NCI-H774 (cell line): ENCODE data around the gene TMEM256.

Source experiments
- DNase-seq: peaks from one replicate; lab custom pipeline; 2025; lab: John Stamatoyannopoulos, UW

TMEM256 gene

DNA sequence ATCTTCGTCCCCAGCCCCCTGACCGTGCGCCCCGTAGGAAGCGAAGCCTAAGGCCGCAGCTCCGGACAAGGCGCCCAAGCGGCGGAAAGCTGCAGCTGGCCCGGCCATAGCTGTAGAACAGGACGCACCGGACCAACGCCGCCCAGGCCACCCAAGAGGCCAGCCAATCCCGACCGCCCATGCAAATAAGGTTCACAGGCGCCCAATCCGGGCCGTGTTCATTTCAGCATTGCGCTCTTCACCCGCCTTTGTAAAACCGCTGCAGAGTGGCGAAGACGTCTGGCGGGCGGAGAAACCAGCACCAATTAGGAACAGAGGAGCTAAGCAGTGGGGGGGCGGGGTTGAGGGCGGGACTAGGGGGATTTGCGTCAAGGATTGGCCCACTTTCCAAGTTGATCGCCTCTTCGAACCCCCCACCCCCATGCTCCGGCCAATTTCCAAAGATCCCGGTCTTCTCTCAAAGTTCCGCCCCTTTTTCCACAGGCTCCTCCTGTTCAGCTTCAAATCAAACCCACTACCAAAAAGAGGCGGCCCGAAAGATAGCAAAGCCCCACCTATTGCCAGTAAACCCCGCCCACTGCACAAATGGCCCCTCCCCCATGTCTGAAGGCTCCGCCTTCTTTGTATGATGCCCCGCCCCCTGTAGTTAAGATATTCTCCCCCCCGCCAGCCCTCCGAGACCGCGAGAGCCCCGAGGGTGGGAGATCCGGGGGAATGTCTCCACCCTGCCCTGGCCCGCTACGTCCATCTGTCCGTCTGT, at the start of gene TMEM256:
TSS of gene TMEM256 (minus strand) at position 121 of the 760 bp plus-strand sequence. CDS start at position 108, 13 bp downstream.
- peak; percentile 90 for DNase-seq

DNA sequence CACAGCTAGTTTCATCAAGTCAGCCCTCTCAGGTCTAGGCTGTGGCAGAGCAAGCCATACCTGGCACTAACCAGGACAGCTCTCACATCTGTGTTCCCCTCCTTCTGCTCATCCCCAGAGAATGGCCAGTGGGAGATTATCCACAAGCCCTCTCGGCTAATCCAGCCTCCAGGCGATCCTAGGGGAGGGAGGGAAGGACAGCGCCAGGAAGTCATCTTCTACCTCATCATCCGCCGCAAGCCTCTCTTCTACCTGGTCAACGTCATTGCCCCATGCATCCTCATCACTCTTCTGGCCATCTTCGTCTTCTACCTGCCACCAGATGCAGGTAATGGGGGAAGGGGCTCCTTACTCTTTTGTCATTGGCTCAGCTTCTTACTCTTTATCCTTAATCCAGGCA, 44.6 kb upstream of the TMEM256 start:
- no peak for DNase-seq

DNA sequence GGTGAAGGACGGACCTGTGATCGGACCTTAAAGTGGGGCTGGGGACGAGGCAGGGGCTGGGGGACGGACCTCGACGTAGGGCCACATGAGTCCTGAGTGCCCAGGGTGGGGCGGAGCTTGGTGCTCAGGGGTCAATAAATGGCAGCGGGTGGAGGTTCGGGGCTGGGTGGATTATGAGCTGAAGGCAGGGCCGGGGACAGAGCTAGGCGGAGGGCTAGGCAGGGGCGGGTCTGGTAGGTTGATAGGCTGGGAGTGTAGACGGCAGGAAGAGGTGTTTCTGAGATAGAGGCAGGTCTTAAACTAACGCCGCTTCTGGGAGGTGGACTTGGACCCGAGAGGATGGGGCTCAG, 41.7 kb upstream of the TMEM256 start:
- peak; percentile 24 for DNase-seq

DNA sequence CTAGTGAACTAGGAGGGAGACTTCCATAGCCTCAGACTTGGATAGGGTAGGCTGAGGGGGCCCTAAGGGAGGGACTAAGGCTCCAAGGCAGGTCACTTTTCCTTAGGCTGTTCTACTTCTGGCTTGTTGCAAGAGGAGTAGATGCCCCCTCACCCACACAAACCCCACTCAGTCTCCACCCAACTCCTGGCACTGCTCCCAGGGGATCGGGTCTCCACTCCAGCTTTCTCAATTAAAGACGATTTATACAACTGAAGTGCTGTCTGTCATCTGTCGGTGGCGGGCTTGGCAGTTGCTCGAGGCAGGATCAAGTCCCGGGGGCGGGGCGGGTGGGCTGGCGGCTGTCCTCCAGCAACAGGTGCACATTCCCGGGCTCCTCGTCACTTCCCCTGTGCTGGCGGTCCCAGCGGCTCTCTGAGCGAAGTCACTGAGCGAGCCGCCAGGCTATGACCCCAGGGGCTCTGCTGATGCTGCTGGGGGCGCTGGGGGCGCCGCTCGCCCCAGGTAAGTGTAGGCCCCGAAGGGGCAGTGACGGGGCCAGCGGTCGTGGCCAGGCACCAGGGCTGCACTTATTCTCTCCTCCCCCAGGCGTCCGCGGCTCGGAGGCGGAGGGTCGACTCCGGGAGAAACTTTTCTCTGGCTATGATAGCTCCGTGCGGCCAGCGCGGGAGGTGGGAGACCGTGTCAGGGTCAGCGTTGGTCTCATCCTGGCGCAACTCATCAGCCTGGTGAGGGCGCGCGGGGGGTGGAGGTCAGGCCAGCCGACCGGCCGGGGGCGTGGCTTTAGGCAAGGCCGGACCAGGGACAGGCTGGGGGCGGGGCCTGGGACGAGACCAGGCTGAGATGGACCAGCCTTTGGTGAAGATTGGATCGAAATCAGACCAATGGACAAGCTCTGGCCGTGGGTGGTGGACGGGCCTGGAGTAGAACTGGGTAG, 41.1 kb upstream of the TMEM256 start, which contains the start of gene CHRNB1:
TSS of gene CHRNB1 (plus strand) at position 380 of the 937 bp plus-strand sequence. CDS start at position 447, 67 bp downstream.
- peak; percentile 35 for DNase-seq

DNA sequence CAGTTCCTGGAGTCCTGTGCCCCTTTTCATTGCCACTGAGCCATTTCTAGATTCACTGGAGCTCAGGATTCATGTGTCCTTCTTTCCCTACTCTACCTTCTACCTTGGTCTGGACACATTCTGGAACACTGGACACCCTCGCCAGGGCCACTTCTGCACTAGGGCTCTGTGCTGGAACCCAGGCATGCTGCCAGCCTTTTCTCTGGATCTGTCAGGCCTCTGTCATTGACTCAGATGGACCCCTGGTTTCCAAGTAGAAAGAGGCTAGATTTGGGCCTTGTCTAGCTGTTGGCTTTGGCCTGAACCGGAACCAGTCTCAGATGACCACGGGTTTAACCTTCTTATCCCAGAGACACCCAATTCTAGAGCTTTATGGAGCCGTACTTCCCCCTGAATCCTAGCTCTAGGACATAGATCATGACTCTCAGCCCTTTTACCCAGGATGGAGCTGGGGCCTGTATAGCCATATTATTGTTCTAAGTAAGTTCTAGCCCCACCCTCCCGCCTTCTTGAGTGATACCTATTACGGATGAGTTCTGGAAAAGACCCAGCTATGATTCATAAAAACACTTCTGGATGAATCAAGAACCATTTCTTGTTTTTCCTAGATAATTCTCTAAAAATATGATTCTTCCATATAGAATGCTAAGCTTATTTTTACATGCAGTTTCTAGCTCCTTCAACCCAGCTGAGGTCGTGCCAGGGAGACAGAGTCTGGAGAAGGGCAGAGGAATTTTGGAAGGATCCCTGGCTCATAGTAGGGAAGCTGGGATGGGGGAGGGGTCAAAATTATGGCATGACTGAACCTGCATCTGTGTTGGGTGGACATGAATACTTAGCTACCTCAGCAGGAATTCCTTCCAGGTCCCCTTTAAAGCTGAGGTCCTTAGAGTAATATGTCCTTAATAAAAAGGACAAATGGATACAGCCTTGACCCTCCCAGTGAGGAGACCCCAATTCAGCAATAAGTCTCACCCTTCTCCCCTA, 39.9 kb upstream of the TMEM256 start:
- no peak for DNase-seq

DNA sequence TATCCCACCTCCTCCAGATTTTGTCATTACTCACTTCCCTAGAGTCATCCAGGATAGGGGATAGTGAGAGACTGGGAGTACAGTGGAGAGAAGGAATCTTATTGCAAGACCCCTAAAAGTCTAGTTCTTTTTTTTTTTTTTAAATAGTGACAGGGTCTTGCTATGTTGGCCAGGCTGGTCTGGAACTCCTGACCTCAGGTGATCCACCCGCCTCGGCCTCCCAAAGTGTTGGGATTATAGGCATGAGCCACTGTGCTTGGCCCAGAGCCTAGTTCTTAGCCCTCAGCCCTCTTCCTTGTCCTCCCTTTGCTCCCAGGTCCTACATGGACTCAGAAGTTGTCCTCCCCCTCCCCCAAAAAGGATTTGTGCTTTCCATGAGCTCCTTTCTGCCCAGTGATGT, 38.2 kb upstream of the TMEM256 start:
- no peak for DNase-seq

DNA sequence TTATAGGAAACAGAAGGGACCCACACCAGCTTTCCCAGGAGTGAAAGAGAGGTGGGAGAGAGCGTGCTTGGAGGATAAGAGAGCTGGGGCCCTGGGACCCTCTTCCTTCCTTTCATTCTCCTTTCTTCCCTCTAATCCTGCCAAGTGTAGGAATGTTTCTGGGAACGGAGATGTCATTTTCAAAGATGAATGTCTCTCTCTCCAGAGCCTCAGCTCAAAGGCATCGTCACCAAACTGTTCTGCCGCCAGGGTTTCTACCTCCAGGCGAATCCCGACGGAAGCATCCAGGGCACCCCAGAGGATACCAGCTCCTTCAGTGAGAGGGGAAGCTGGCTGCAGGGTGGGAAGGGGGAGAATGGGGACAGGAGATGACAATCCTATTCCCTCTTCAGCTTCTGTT, 37.4 kb upstream of the TMEM256 start:
- DNase-seq = no peak

DNA sequence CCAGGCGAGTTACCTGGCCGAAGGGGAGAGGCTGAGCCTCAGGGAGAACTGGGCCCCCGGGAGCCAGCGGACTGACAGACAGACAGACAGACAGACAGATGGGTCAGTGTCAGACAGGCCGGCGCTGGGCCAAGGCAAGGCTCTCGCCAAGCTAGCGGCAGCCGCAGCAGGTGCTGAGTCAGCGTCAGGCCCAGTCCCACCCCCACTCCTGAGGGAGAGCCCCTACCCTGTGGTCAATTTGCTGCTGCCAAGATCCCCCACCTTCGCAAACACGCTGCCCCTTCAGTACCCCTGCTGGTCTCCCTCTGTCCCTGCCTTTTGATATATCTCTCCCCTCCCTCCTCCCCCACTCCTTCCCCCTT, 36.9 kb upstream of the TMEM256 start:
- no peak for DNase-seq

DNA sequence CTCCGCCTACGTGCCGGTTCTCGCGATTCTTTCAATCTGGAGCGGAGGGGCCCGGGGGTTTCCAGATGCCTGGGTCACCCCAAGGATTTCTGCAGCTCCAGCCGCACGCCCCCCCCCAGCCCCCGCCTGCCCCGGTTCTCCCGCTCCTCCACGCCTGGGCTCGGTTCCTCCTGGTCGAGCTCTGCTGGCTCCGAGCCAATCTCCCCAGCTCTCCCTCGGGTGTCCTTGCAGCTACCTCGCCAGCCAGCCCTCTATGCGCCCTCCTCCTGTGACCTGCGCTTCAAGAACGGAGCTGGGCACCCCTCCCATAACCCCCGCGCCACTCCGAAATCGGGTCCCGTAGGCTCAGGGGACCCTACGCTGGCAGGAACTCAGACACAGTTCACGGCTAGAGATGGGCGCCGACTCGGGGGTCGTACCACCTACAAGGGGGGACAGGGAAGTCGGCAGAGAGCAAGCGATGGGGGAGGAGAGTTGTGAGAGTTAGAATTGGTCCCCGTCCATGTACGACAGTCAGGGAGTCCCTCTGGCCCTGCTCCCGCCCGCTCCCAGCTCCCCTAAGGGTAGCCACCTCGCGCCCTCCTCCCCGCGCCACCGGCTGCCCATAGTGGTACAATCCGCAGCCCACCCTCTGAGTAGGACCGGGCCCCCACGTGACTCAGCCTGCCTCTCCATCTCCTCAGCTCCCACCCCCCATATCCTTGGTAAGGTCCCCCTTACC, 36.4 kb upstream of the TMEM256 start:
- DNase-seq = no peak

DNA sequence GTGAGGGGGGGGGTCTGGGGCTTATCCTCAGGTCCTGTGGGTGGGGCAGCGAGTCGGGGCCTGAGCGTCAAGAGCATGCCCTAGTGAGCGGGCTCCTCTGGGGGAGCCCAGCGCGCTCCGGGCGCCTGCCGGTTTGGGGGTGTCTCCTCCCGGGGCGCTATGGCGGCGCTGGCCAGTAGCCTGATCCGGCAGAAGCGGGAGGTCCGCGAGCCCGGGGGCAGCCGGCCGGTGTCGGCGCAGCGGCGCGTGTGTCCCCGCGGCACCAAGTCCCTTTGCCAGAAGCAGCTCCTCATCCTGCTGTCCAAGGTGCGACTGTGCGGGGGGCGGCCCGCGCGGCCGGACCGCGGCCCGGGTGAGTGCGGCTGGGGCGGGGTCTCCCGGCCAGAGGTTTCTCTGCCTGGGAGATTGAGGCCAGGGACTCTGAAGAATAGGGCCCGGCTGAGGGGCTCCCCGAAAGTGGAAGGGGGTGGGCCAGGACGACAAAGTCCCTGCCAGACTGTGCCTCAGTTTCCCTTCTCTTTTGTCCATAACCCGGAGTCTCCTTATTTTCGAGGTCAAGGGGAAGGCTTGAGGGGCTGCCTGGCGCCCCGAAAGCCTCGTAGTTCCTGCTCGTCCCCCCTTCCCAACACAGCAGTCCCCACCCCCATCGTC, 35.7 kb upstream of the TMEM256 start, which contains the start of gene FGF11:
TSS of gene FGF11 (plus strand) at position 51 of the 651 bp plus-strand sequence. CDS start at position 160, 109 bp downstream.
- no peak for DNase-seq

DNA sequence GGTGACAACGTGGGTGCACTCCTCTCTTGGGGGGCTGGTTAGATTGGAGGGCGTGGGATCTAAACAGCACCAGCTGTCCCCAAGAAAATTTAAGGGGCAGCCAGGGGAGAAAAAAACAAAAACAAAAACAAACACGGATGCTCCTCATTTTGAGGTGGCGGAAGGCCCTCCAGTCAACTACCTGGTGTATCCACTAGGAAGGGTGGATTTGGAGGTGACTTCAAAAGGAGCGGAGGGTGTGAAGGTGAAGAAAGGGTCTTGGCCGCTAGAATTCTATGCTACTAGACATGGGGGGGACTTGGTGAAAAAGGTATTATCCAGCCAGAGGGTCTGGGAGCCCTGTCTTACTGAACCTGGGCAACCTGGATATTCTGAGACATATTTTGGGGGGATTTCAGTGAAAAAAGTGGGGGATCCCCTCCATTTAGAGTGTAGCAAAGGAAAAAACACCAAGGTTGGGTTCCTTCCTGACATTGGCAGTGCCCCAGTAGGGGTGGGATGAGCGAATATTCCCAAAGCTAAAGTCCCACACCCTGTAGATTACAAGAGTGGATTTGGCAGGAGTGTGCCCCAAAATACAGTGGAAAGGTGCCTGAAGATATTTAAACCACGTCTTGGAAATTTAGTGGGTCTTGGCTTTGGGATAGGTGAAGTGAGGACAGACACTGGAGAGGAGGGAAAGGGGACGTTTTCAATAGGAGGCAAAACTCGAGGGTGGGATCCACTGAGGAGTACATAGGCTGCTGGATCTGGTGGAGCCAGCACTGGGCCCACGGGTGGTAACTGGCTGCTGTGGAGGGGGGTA, 35.0 kb upstream of the TMEM256 start:
- DNase-seq = no peak

DNA sequence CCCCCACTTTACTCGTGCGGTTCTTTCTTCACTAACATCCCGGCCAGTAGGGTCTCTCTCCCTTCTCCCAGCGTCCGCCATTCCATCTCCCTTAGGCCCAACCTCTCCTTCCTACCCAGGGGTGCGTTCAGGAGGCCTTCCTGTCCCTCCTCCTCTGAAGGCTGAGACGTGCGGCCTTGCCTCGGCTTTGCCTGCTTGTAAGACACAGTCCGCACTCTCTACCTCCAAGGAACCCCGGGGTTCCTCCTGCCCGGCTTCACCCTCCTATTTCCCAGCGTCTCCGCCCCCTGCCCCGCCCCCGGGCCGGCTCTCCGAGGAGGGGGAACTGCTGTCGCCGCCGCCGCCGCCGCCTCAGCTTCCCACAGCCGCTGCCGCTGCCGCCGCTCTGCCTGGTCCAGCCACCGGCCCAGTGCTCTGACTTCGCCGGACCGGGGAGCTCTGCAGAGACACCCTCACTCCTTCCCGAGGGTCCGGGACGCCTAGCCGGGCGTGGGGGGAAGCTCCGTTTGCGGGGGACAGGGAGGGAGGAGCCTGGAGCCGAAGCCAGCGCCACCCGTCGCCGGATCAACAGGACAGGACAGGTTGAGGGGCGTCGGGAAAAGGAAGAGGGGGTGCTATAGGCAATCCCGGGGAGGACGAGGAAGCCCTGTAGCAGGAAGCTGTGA, 34.2 kb upstream of the TMEM256 start:
- DNase-seq = no peak

DNA sequence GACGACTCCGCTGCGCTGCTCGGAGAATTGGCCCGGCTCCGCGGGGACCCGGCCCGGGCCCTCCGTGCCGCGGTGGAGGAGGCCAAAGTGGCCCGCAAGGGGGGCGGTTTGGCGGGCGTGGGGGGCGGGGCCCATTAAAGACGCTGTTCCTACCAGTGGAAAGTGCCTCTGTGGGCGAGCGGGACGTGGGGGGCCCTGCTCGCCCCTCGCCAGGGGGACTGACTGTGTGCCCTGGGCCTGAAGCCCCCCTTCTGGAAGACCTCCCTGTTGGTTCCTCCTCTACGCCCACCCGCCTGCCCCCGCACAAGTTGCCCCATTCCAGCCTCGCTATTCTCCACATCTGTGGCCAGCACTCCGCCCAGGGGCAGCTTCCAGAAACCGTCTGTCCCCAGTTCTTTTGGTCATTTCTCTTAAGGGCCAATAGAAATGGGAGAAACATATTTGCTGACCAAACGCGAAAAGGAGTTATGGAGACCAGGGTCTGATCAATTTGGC, 33.5 kb upstream of the TMEM256 start:
- DNase-seq = no peak

DNA sequence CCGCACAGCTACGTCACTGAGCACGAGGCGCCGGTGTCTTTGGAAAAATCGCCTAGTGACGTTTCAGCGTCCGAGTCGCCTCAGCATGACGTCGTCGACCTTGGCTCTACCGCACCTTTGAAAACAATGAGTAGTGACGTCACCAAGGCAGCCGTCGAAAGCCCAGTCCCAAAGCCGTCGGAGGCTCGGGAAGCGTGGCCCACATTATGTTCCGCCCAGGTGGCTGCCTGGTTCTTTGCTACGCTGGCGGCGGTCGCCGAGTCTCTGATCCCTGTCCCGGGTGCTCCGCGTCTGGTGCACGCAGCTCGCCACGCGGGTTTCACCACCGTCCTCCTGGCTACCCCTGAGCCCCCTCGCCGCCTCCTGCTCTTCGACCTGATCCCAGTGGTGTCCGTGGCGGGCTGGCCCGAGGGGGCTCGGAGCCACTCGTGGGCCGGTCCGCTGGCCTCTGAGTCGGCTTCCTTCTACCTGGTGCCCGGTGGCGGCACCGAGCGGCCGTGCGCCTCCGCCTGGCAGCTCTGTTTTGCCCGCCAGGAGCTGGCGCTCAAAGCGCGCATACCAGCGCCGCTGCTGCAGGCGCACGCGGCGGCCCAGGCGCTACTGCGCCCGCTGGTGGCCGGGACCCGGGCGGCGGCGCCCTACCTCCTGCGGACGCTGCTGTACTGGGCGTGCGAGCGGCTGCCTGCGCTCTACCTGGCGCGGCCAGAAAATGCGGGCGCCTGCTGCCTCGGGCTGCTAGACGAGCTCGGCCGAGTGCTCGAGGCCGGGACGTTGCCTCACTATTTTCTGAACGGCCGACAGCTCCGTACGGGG, 32.9 kb upstream of the TMEM256 start:
- peak; percentile 48 for DNase-seq

DNA sequence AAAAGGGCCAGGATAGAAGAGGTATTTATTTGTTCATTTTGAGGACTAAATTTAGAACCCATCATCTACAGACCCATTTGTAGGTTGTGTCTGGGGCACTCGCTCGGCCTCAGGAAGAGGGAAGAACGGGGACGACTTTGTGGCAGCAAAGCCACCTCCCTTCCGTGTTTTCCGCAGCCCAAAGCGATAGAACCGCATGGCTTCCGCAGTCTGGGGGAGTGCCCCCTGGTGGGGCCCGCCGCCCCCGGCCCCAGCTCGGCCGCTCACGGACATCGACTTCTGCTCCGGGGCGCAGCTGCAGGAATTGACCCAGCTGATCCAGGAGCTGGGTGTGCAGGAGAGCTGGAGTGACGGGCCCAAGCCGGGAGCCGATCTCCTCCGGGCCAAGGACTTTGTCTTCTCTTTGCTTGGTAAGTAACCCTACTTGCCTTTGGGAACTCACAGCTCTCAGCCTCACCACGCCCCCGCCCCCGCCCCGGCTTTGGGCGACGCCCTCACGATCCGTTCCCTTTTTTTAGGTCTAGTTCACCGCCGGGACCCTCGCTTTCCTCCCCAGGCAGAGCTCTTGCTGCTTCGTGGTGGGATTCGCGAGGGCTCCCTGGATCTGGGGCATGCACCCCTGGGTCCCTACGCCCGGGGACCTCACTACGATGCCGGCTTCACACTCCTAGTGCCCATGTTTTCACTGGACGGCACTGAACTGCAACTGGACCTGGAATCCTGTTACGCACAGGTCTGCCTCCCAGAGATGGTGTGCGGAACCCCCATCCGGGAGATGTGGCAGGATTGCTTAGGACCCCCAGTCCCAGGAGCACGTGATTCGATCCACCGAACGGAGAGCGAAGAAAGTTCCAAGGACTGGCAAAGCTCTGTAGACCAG, 32.0 kb upstream of the TMEM256 start:
- no peak for DNase-seq

DNA sequence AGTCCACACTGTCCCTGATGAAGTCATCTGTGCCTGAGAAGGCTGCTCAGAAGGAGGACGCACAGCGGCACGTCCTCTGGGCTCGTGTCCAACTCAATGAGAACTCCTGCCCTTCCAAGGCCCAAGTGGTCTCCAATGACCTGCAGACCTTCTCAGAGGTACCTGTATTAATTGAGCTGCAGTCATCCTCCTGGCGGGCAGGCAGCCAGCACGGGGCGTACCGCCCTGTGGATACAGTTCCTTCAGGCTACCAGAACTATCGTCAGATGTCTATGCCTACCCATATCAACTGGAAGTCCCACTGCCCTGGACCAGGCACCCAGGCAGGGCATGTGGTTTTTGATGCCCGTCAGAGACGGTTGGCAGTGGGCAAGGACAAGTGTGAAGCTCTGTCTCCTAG, 28.4 kb upstream of the TMEM256 start:
- DNase-seq = no peak

DNA sequence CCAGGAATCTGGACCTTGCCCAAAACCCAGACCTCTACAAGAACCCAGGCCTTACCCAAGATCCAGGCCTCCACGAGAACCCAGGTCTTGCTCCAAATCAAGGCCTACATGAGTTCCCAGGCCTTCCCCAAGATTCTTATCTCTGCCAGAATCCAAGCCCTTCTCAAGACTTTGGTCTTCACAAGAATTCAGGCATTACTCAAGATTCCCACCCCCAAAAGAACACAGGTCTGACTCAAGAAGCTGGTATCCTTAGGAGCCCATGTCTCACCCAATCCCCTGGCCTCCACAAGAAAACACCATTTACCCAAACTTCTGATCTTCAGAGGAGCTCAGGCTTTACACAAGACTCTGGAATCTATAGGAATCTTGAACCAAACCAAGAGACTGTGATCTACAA, 27.3 kb upstream of the TMEM256 start:
- DNase-seq = no peak
